AG08396 (cell line): Measurements from ENCODE around the gene ANXA3.
"Not testable (repeated sequence)": the region's sequence is repeated elsewhere in the genome, so short reads cannot be mapped to it uniquely, and the experiment has no call there.

ENCODE experiments used
- DNase-seq: peaks from one replicate; pipeline ENCODE4 v3.0.0; 2012; ENCODE audit warnings: low spot score, mixed read lengths

Gene ANXA3

DNA sequence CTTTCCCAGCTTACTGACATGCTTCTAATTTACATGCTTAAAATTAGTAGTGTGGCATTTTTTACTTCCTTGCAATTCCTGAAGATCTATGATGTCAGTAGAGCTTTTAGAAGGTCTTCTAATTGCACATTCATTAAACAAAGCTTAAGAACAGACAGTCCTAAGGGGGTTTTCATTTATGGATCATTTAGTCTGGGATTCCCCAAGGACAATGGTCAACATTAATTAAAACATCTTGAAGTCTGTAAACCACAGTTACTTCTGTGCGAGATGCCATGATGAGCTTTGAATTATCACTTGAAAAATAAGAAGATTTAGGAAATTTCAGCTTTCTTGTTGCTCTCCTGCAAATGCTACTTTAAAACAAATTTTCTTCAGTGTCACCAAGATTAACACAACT is 20.2 kb downstream of the ANXA3 start:
- no peak for DNase-seq

DNA sequence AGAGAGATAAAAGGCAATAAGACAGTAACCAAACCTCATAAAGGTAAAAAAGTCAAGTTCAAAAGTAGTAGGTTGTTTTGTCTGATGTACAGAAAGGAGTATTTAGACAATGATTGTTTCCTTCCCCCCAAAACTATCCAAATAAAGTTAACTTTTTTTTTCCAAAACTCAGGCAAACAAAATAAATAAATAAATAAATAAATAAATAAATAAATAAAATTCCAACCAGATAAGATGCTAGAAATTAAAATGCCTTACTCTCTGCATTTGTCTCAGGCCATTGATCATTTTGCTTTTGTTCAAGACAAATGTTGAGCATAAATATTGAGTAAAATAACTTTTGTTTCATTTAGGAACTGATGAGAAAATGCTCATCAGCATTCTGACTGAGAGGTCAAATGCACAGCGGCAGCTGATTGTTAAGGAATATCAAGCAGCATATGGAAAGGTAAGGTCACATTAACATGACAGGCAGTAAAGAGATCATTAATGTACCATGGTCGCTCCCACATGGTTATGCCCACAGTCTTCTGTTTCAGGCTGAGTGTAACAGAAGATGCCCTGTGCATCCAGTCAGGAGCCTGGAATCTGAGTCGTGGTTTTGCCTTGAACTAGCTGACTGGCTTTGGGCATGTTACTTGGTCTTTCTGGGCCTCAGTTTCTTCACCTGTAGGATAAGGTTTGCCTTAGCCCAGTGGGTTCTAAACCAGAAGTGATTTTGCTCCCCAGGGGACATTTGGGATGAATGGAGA is 27.3 kb downstream of the ANXA3 start:
- DNase-seq: no peak

DNA sequence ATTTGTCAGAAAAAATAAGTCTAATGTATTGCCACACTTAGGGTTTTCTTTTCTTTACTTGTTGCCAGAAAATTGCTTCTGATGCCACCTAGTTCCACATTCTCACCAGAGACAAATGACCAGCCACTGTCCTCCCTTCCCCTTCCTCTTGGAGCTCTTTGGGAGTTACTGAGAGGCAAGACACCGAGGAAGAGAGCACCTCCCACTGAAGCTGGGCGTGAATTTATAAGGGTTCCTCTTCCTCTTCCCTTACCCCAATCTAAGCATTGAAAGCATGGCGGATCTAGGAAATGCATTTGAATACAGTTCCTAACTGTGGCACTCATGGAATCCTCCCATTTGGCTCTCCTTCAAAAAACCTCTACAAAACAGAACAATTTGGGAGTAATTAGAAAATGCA is 30.0 kb downstream of the ANXA3 start:
- no peak for DNase-seq

DNA sequence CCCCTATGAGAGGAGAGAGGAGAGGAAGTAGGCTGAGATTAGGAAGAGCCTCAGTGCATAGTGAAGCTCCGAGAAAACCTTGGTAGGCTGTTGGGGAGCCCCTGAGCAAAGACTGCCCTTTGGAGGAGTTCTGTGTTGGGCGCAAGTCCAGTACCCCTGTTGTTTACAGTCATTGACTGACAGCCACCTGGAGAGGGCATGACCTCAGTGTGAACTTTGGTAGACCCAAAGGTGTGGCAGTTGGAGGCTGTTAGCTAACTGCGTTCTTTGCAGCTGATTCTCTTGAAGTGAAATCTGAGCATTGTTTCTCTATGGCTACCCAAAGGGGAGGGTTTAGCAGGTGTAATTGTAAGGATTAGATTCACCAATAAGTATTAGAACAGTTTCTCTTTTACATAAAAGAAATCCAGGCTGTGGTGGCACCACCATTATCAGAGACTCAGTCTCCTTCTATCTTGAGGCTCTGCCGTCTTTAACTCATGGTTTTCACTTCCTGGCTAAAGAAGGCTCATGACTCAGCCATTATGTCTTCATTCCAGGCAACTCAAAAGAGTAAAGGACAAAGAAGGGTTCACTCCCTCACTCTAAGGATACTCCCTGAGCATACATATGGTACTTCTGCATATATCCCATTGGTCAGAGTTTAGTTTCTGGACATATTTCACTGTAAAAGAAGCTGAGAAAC is 33.4 kb downstream of the ANXA3 start:
- no peak for DNase-seq

DNA sequence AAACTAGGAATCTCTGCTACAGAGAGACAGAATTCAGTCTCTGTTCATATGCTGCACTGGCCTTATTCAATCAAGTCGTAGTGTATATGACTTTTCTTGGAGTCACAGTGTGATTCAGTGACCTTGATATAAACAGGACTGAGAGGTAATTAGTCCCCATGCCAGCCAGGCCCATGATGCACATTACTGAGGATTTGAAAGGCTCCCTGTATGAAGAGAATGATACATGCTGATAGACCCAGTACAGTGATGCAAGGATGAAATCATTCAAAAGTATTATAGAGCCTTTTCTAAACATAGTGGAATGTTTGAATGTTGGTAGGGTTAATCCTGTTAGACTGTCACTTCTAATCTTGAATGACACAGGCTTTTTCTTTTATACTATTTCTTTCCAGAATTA is 34.1 kb downstream of the ANXA3 start:
- DNase-seq: peak; percentile 47

DNA sequence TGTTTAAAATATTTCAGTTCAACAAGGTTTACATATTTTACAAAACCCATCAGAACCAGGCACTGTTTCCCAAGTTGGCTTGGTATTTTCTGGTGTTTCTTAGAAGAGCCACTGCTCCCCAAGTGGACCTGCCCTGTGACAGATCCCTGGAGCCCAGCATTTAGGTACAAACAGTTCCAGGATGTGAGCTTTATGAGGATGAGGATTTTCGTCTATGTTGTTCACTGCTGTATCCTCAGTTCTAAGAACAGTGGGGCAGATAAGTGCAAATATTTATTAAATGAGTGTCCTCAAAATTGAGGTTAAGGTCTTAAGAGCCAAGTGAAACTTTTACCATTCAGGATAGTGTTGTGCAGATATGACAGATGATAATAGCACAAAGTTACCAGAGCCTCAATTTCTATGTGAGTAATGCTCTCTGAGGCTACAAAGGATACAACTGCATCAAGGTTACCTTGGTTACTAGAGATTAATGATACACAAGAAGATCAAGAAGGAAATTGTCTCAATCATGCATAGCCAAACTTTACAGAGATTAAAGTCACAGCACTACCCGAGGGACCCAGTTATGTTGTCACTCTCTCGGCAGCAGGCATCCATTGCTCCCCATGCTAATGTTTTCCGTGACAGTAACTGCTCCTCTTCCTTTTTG is 37.5 kb downstream of the ANXA3 start:
- DNase-seq: no peak

DNA sequence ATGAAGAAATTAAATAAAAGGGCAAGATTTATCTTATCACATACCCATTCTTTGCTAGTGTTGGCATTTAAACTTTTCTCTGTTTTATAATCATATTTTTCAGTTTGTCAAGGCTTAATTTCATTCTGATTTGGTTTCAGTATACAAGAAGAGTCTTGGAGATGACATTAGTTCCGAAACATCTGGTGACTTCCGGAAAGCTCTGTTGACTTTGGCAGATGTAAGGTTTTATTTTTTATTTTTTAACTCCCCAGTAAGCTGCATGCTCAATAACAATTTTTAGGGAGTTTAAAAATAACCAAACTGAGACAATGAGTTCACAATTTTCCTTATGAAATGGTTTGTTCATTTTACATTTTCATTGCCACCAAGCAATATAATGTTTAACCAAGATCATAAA is 39.8 kb downstream of the ANXA3 start:
- DNase-seq: no peak

DNA sequence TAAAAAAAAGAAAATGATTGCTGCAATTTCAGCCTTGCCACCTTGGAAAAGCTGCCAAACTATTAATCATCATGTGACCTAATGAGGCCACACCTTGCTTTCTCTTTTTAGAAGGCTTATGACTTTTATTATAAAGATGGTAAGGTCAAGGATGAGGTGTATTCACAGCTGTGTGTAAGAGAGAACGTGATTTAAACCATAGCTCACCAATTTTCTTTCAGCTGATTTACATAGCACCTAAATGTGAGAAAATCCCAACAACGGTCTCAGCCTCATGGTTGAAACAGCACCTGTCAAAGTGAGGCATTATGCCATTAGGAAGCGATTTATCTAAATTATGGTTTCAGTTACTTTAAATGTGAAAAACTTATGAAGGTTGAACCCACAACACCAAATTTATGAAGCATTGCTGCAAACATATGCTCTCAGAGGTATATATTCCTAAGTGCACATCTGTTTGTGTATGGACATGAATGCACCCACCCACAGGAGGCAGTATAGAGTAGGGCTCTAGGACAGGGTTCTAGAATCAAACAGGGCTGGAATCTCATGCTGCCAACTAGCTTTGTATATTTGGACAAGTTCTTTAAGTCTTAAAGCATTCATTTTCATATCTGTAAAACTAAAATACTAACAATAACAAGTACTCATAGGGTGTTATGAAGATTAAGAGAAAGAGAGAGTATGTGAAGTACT is 40.7 kb downstream of the ANXA3 start:
- DNase-seq: no peak

DNA sequence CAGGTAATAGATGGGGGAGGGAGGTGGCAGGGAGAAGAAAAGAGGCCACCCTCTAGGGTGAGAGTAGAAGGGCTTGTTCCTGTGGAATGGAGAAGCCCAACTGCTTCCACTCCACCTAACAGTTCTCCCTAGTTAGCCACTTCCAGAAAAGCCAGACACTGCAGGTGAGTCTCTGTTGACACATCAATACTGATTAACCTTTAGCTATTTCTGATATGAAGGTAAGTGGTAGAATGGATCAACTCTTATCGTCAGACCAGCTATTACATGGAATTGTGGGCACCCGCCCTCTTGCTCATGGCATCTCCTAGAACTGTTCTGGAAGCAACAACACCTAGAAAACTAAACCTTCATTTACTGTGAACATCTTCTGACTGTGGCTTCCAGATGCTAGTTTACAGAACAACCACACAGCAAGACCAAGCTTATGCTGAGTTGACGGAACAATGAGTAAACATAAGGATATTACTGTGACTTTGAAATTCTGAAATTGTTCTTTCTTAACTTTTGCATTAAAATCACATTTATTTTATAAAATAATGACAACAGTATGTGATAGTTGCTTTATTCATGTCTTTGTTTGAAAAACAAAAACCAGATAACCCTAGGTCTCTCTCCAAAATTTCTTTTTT is 44.7 kb downstream of the ANXA3 start:
- no peak for DNase-seq

DNA sequence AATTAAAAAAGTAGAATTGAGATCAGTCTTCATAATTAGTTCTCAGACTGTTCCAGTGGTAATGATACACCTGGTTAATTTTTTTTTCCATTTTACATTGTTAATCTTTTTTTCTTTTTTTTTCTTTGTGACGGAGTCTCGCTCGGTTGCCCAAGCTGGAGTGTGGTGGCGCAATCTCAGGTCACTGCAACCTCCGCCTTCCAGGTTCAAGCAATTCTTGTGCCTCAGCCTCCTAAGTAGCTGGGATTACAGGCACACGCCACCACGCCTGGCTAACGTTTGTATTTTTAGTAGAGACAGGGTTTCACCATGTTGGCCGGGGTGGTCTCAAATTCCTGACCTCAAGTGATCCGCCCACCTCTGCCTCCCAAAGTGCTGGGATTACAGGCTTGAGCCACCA is 46.9 kb downstream of the ANXA3 start:
- not testable (repeated sequence) for DNase-seq

DNA sequence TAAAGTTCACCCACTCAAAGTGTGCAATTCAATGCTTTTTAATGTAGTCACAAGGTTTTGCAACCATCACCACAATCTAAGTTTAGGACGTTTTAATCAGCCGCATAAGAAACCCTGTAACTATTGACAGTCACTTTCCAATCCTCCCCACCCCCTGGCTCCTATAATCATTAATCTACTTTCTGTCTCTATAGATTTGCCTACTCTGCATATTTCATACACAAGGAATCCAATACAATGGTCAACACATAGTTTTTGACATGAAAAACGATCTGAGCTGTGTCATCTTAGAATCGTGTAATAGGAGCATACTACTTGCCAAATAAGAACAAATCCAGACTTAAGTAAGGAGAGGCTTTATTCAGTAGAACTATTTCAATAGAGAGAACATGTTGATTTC is 47.6 kb downstream of the ANXA3 start:
- no peak for DNase-seq

DNA sequence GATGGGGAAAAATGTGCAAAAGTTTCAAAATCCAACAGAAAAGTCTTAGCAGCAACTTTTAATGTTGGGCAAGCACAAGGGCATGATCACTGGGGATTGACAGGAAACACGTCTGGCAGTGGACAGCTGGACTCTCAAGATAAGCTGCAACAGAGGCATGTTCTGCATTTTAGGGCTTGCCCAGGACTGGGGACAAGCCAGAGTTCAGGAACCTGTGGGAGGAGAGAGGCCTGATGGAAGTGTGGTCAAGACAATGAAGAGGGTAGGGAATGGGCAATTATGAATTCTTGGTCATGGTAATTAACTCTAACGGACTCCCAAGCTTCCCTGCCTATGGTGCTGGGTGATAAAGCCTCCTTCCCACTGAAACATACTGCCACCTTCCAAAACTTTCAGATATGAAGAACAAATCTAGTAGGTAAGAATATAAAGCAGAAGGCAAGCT is 48.4 kb downstream of the ANXA3 start:
- no peak for DNase-seq

DNA sequence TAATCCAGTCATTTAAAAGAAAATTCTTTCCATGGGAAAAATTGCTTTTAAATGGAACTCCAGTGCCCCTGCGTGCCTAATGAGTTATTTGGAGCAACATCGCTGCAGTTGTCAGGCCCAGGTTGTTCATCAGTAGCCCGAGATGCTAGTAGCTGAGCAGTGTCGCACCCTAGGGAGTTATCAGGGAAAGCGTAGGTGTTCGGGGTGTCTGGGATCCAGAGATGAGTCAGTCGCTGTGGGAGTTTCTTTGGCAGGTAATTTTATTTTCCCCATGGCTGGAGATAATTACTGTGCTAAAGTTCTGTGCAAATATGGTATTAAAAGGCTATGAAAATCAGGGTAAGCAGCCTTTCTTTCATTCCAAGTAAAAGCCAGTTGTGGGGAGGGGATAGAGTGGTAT is 49.4 kb downstream of the ANXA3 start:
- no peak for DNase-seq

DNA sequence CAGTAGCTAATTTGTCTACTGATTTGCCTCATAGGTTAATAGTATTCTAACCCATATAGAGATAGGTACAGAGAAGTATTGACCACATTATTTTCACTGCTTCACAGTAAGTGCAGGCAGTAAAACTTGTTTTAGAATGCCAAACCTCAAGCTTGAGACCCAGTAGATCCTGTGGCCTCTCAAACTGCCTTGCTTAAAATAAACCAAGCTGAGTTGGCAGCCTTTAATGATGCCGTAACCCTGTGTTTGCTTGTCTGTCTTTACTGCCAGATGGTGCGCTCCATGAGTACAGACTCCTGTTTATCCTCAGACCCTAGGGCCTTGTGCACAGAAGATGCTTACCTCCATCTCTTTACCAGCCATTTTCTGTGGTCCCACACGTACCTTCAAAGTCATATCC is 50.8 kb downstream of the ANXA3 start:
- no peak for DNase-seq

DNA sequence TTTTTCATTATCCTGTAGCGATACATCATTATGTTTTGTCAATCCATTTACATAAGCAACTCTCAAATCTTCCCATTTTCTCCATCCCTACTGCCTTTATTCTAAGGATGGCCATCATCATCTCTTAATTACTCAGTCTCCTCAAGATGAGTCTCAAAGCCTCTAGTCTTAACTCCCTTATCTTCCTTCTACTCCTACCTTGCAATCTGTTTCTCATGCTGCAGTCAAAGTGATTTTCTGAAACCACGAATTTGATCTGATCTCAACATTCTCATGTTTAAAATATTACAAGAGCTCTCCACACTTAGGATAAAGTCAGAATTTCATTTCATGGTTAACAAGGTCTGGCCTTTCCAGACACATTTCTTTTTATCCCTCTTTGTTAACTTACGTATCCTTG is 51.8 kb downstream of the ANXA3 start:
- DNase-seq: no peak

DNA sequence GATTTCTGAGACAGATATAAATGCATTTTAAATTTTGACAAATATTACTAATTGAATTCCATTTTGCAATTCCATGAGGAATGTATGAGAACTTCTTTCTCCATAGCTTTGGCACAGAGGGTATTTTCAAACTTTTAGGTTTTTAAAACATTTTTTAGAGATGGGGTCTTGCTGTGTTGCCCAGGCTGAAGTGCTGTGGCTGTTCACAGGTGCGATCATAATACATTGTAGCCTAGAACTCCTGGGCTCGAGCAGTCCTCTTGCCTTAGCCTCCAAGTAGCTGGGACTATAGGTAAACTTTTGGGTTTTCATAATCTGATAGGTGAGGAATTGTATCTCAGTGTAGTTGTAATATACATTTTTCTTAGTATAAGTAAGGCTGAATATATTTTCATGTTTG is 53.4 kb downstream of the ANXA3 start:
- no peak for DNase-seq

DNA sequence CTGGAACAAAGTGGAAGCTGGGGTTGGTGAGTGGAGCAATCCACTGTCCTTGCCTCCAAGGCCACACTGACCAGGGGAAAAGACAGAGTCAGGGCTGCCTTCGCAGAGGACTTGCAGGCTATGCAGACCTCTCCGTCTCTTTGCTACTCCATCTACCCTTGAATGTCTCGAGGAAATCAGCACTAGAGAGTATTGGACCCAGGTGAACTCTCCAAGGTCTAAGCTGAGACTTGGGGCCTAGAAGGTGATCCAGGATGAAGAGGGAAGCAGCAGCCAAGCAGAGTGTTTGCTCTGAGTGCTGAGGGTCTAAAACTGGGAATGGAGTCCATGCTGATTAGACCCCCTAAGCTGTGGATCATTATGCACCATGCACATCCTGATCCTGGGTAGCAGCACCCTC is 54.5 kb downstream of the ANXA3 start:
- DNase-seq: no peak

DNA sequence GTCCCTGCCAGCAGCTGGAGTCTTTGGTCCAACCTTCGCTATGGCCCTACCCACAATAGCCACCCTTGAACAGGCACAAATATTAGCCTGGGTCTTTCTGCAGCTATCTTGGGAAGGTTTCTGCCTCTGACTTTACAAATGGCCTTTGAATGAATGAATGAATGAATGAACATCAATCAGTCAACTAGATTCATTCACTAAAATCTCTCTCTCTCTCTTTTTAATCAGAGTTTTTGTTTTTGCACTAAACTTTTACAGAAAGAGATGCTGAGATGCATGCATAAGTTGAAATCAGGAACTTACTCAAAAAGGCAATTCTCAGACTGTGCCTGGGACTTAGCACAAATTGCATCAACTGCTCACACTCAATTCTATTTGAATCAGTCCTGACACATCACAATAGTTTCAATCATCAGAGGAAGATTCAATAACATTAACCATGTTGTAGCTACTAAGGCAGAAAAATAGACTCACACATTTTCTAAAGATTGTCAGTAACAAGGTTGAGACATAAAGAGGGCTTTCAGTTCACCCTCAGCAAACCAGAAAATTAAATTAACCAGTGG is 55.0 kb downstream of the ANXA3 start:
- DNase-seq: no peak

DNA sequence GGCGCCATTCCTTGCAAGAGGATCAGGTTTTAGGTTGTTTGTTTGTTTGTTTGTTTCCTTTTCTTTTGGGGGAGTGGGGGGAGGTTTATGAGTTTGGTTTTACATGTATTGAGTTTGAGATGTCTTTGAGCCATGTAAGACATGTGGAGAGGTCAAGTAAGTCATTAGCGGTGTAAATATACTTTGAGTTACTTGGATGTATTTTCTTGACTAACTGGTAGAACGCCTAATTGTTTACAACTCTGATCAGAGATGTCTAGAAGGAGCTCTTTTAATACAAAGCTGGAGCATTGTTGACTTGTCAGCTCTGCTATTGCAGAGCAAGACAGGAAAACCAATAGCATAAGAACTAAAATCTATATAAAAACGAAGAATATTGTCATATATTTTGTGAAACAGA is 57.1 kb downstream of the ANXA3 start:
- DNase-seq: no peak

DNA sequence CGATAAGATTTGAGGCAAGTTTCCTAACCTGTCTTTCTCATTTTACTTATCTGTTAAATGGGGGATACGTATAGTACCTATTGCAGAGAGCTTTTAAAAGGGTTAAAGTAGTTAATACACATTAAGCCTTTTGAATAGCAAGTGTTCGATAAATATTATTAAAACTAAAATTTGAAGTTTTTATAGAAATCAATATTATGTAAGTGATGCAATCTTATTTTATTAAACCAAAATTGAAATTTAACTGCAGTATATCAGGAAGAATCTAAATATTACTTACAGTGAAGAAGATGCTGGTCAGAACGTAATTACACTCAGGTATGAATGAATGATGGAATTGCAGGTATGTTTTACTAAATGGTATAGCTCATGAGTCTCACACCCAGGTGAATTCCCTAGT is 58.0 kb downstream of the ANXA3 start:
- DNase-seq: no peak

DNA sequence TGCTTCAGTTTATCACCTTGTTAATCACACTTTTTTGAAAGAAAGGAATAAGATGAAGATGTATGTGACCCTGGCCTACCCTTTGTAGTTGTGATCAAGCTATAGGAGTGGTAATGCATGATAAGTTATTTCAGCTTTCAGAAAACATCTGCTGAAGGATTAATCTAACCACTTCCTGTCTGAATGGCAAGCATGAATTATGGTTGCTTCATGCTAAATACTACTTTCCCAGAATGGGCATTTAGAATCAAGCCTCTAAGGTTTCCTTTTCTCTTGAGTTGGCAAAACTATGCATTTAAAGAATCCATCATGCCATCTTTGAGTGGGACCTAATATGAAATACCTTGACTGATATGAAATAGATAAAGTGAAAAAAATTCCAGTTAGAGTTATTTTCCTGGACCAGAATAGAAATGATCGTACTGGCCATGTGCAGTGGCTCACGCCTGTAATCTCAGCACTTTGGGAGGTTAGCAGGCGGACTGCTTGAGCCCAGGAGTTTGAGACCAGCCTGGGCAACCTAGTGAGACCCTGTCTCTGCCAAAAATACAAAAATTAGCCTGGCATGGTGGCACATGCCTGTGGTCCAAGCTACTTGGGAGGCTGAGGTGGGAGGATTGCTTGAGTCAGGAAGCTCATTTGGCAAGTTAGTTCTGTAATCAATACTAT is 59.1 kb downstream of the ANXA3 start:
- DNase-seq: no peak

DNA sequence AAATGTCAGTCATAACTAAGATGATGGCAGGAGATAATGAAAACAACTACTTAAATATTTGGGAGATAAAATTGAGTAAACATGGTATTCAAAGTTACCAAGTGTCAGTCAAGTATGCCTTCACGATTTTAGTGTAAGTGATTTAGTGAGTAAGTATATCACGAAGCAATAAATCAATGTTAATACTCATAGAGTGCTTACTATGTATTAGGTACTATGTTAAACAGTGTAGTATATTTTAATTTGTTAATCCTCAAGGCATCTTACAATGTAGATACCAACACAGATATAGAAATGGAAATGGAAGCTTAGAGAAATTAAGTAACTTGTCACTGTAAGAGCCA is 59.6 kb downstream of the ANXA3 start:
- no peak for DNase-seq
